Measurements from ENCODE around the gene STAT6. TPM values are rescaled to one million over a fixed set of nuclear protein-coding genes. Genes with fewer than 3 reads are reported as not detected.

Gene STAT6
- total RNA-seq, 1 experiment from 2014 or later, result 44.2 TPM

GRCh38 chr12:57149245-57149900 lies 38.2 kb upstream of the STAT6 start:
- Histone ChIP-seq H3K4me1 (peaks cover 49% of the 10 kb centered on the region), H3K9me3 (no peaks in the 10 kb centered on the region), H3K27me3 (replicated peaks; ENCODE audit: control insufficient read depth, insufficient read depth, low read length) (no peaks in the 10 kb centered on the region), H3K36me3 (ENCODE audit: control insufficient read depth, insufficient read depth, low read length) (peaks cover 3% of the 10 kb centered on the region; the same call in 1 of the 2 replicates), H3K4me3 (ENCODE audit: low read depth, low read length) (no peak overlapping the region)
- H3K27ac Mint-ChIP-seq (ENCODE audit: unreplicated experiment), result peak overlapping the region; percentile 97
- CTCF ChIA-PET, result interaction anchor here (1.7 to 2.6 kb wide), 2 partner anchors 21 to 37 kb away, joined by 4 to 18 read pairs; partner anchors contain the start of gene LRP1
- intact Hi-C loops (cut with micrococcal nuclease; ENCODE audit: unreplicated experiment), result no loop called here
- H3K36me3 Mint-ChIP-seq (ENCODE audit: insufficient read depth, unreplicated experiment), result peaks cover 56% of the 10 kb centered on the region
- POLR2A ChIA-PET, result interaction anchor here (0.6 to 2.5 kb wide), 2 partner anchors 21 to 131 kb away, joined by 7 to 9 read pairs; partner anchors contain the start of gene LRP1
- H3K9me3 Mint-ChIP-seq (ENCODE audit: unreplicated experiment), result no peaks in the 10 kb centered on the region
- no TSS peak for BruUV-seq (replicated peaks)
- no peaks in the 10 kb centered on the region for H3K27me3 Mint-ChIP-seq (ENCODE audit: insufficient read depth, unreplicated experiment)
- no peak for DNase-seq
- peaks cover 53% of the 10 kb centered on the region for H3K4me1 Mint-ChIP-seq (ENCODE audit: low read depth, unreplicated experiment)
- peak overlapping the region; percentile 17 for H3K4me3 Mint-ChIP-seq (ENCODE audit: unreplicated experiment)
- TF ChIP-seq CTCF (IDR thresholded peaks at IDR 0.05; ENCODE audit: insufficient read depth in 1 of 2, low read depth in 1 of 2, low read length in 1 of 2, severe bottlenecking in 1 of 2, unreplicated experiment in 1 of 2), result no peak

DNA sequence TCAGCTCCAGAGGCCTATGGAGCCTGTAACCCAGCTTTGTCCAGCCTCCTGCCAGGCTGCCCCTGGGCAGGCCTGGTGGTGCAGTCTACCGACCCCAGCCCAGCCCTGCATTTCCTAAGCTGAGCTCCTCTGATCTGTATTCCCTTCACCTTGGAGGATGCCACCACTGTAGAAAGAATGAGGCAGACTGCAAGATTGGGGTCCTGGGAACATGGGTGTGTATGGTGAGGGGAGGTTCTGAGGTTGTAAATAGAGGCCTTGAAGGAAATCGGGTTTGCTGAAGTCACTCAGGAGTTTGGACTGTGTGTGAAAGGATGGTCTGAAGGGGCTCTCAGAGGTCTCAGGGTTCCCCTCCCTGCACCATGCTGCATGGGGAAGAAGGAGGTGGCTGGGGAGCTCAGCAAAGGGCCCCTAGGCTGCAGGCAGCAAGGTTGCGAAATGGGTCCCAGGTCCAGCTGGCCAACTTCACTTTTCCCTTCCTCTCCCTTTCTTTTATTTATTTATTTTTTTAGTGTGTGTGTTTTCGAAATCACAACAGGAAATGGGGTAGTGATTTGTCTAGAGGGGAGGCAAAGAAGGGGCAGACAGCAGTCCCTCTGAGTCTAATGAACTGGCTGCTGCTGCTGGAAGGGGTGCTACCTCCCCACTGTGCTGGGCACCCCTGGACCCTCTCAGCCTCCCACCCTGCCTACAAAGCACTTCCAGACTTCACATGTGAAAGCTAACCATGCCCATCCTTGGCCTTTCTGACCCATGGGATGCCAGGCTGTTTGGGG lies 37.5 kb upstream of the STAT6 start:
- H3K4me1 ChIP-seq, result peaks cover 44% of the 10 kb centered on the region
- peaks cover 49% of the 10 kb centered on the region for H3K36me3 Mint-ChIP-seq (ENCODE audit: insufficient read depth, unreplicated experiment)
- no peaks in the 10 kb centered on the region for H3K9me3 ChIP-seq
- H3K4me3 Mint-ChIP-seq (ENCODE audit: unreplicated experiment), result peak overlapping the region; percentile 17
- H3K27me3 Mint-ChIP-seq (ENCODE audit: insufficient read depth, unreplicated experiment), result no peaks in the 10 kb centered on the region
- POLR2A ChIA-PET, result interaction anchor here (2.5 kb wide), 1 partner anchor 21 kb away, joined by 9 read pairs; the partner anchor contains the start of gene LRP1
- H3K9me3 Mint-ChIP-seq (ENCODE audit: unreplicated experiment), result no peaks in the 10 kb centered on the region
- no TSS peak for BruUV-seq (replicated peaks)
- H3K4me1 Mint-ChIP-seq (ENCODE audit: low read depth, unreplicated experiment), result peaks cover 51% of the 10 kb centered on the region
- CTCF ChIA-PET, result interaction anchor here (0.6 to 2.6 kb wide), 3 partner anchors 20 to 300 kb away, joined by 4 to 18 read pairs (median 8); partner anchors contain the start of gene LRP1
- peaks cover 3% of the 10 kb centered on the region; the same call in 1 of the 2 replicates for H3K36me3 ChIP-seq (ENCODE audit: control insufficient read depth, insufficient read depth, low read length)
- no peak overlapping the region for H3K4me3 ChIP-seq (ENCODE audit: low read depth, low read length)
- no peaks in the 10 kb centered on the region for H3K27me3 ChIP-seq (replicated peaks; ENCODE audit: control insufficient read depth, insufficient read depth, low read length)
- H3K27ac Mint-ChIP-seq (ENCODE audit: unreplicated experiment), result peak overlapping the region; percentile 97
- DNase-seq, result peak; percentile 56 to 60
- TF ChIP-seq CTCF (IDR thresholded peaks at IDR 0.05; ENCODE audit: insufficient read depth in 1 of 2, low read depth in 1 of 2, low read length in 1 of 2, severe bottlenecking in 1 of 2, unreplicated experiment in 1 of 2), result no peak
- intact Hi-C loops (cut with micrococcal nuclease; ENCODE audit: unreplicated experiment), result no loop called here
